Measurements from ENCODE around the gene MPRIP.

Gene MPRIP

DNA sequence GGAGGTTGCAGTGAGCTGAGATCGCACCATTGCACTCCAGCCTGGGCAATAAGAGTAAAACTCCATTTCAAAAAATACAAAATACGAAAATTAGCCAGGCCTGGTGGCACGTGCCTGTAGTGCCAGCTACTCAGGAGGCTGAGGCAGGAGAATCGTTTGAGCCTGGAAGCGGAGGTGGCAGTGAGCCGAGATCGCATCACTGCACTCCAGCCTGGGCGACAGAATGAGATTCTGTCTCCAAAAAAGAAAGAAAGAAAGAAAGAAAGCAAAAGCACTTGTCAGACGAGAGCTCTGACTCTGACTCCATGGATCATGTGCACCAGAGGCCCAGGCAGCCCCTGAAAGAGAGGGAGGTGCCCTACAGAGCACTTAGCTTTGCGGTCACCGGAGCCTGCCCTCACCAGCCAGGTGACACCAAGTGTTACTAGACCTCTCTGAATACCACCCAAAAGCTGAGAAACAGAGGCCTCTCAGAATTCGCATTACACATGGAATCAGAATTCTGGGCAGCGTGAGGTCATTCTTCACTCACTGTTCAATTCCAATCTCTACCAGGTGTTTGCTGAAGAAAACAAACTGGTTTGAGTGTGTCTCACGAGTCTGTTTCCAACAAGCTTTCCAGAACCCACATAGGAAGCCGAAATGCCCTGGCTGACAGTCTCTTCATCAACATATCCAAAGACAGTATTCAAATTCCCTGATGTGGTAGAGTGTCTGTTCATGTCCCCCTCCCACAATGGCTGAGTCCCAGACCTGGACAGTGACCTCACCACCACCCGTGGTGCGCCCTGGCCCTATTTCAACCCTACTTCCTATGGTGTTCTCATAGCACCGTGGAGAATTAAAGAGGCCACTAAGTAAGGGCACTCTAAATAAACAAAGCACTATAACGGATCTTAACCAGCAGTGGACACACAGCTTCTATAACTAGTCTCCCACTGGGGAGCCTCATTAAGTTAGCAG is 193.2 kb downstream of the MPRIP start:
- TF ChIP-seq CTCF (IDR thresholded peaks at IDR 0.05; ENCODE audit: low read depth, low read length, missing control alignments) = no peak
- peaks cover 18% of the 10 kb centered on the region for H3K36me3 ChIP-seq (replicated peaks)
- no peaks in the 10 kb centered on the region for H3K27me3 ChIP-seq (replicated peaks)
- H3K4me3 ChIP-seq (ENCODE audit: low read depth, low read length) = peak overlapping the region; percentile 99
- in situ Hi-C loops (cut with HindIII; ENCODE audit: low pct_ligation_motif_present, low sequenced_read_pairs) = no loop called here
- peak overlapping the region; percentile 100 for H3K27ac ChIP-seq
- DNase-seq = peak; percentile 28

- H3K27me3 ChIP-seq (replicated peaks) = no peaks in the 10 kb centered on the region
- peak overlapping the region; percentile 100 for H3K27ac ChIP-seq
- TF ChIP-seq CTCF (IDR thresholded peaks at IDR 0.05; ENCODE audit: low read depth, low read length, missing control alignments) = no peak
- peaks cover 11% of the 10 kb centered on the region for H3K36me3 ChIP-seq (replicated peaks)
- peak overlapping the region; percentile 99 for H3K4me3 ChIP-seq (ENCODE audit: low read depth, low read length)
- in situ Hi-C loops (cut with HindIII; ENCODE audit: low pct_ligation_motif_present, low sequenced_read_pairs) = no loop called here
- peak; percentile 24 for DNase-seq
Observed at GRCh38 chr17:17236295-17237025, 194.2 kb downstream of the MPRIP start.

DNA sequence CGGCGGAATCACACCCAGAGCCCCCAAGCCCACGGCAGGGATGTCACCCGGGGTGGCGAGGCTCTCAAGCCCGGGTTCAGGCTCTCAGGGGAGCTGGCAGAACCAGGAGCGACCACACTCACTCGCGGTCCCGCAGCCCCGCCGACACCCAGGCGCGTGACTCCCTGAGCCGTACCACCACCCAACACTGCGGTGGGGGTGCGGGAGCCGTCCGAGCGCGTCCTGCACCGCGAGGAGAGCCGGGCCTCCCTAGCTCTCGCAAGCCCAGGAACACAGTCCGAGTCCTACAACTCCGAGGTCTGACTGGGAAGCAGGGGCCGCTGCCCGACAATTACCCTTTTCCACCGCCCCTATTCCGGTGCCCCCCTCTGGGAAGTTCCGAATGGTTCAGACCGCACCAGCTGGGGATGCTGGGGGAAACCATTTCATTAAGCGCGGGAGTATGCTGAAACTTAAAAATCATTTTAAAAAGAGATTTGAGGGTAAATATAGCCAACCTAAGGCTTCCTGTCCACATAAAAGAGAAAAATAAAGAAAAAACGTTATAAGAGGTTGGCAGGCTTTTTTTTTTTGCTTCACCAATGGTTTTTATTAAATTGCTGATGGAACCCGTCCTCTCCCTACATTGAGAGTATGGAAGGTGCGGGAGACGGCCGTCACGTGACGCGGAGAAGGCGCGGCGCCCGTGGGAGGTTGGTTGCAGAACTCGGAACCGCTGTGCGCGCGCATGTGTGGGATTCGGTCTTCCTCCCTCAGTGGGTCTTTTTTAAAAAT is 195.0 kb downstream of the MPRIP start, which contains the start of gene FLCN:
TSS of gene FLCN (minus strand) at position 143 of the 774 bp plus-strand sequence. CDS start 9,031 bp downstream, outside the sequence.
- Histone ChIP-seq H3K36me3 (replicated peaks) (peaks cover 6% of the 10 kb centered on the region), H3K27me3 (replicated peaks) (no peaks in the 10 kb centered on the region), H3K27ac (peak within 1 kb of the TSS; percentile 100), H3K4me3 (ENCODE audit: low read depth, low read length) (peak within 1 kb of the TSS; percentile 99)
- DNase-seq = peak; percentile 74
- TF ChIP-seq CTCF (IDR thresholded peaks at IDR 0.05; ENCODE audit: low read depth, low read length, missing control alignments) = no peak
- in situ Hi-C loops (cut with HindIII; ENCODE audit: low pct_ligation_motif_present, low sequenced_read_pairs) = no loop called here

DNA sequence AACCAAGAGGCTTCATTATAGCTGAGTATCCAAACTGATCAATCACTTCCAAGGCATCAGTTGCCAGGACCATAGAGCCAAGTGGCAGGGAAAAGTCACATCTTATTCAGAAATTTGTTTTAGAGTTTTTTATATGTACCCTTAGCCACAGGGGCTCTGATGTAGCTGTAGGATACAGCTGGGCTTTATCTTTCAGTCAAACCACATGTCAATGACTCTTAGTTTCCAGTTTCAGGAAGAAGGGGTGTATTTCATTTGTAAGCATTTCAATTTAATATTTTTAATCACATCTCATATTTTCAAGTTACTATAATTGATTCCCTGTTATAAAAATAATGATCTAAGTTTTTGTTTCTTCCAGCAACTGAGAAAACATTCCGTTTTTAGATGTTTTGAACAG is 197.6 kb downstream of the MPRIP start:
- DNase-seq = peak; percentile 10
- Histone ChIP-seq H3K27ac (no peak overlapping the region), H3K27me3 (replicated peaks) (no peaks in the 10 kb centered on the region), H3K36me3 (replicated peaks) (peaks cover 3% of the 10 kb centered on the region), H3K4me3 (ENCODE audit: low read depth, low read length) (no peak overlapping the region)
- in situ Hi-C loops (cut with HindIII; ENCODE audit: low pct_ligation_motif_present, low sequenced_read_pairs) = no loop called here
- TF ChIP-seq CTCF (IDR thresholded peaks at IDR 0.05; ENCODE audit: low read depth, low read length, missing control alignments) = no peak

- no peak overlapping the region for H3K4me3 ChIP-seq (ENCODE audit: low read depth, low read length)
- TF ChIP-seq CTCF (IDR thresholded peaks at IDR 0.05; ENCODE audit: low read depth, low read length, missing control alignments) = no peak
- no peak for DNase-seq
- H3K27ac ChIP-seq = no peak overlapping the region
- H3K36me3 ChIP-seq (replicated peaks) = peaks cover 7% of the 10 kb centered on the region
- no peaks in the 10 kb centered on the region for H3K27me3 ChIP-seq (replicated peaks)
- in situ Hi-C loops (cut with HindIII; ENCODE audit: low pct_ligation_motif_present, low sequenced_read_pairs) = no loop called here
Observed at GRCh38 chr17:17241656-17242055, 199.4 kb downstream of the MPRIP start.
